Endothelial cell of umbilical vein (primary cell): Measurements from ENCODE around the gene LYRM1. TPM values are rescaled to one million over a fixed set of nuclear protein-coding genes. Genes with fewer than 3 reads are reported as not detected.

Experiments used
- polyA plus RNA-seq, 4 experiments: library from polyadenylated mRNA; depleted of rRNA in 3 of 4; stranded (reverse) in 3 of 4; unstranded in 1 of 4; fragments of >200 nt; gene quantifications; 2 replicates each; pipeline versions ENCODE4 v1.2.1 to v1.2.3, GENCODE V29; 2011 to 2012; ENCODE audit warnings: missing spikeins in 1 of 4
- total RNA-seq: library from RNA; stranded (reverse); gene quantifications from 2 replicates; pipeline ENCODE4 v1.2.3, GENCODE V29; 2021

The LYRM1 gene
- total and polyA plus RNA-seq, 2 donors (not counting 3 experiments of a cell fraction or from before 2014, with no cell fraction given), result 20.4 to 28.4 TPM

Other genes starting within 250 kb of the LYRM1 start
- 0.18 TPM in 1 of 2 replicates, not detected in the other for gene ACSM1, start 203.1 kb upstream of the LYRM1 start, total RNA-seq
- gene ACSM1, start 203.1 kb upstream of the LYRM1 start, polyA plus RNA-seq, result 0.10 and 0.12 TPM in 2 replicates
- 29.0 and 30.7 TPM in 2 replicates for gene THUMPD1, start 159.0 kb upstream of the LYRM1 start, total RNA-seq
- 27.9 and 36.9 TPM in 2 replicates for gene THUMPD1, start 159.0 kb upstream of the LYRM1 start, polyA plus RNA-seq
- gene ACSM3, start 136.8 kb upstream of the LYRM1 start, total RNA-seq, result 10.2 and 37.3 TPM in 2 replicates
- gene ACSM3, start 136.8 kb upstream of the LYRM1 start, polyA plus RNA-seq, result 23.7 and 33.2 TPM in 2 replicates
- gene ERI2, start 94.3 kb upstream of the LYRM1 start, total RNA-seq, result 8.9 and 9.3 TPM in 2 replicates
- 6.6 and 16.1 TPM in 2 replicates for gene ERI2, start 94.3 kb upstream of the LYRM1 start, polyA plus RNA-seq
- 7.4 and 11.5 TPM in 2 replicates for gene REXO5, start 94.2 kb upstream of the LYRM1 start, total RNA-seq
- gene REXO5, start 94.2 kb upstream of the LYRM1 start, polyA plus RNA-seq, result 2.1 and 2.3 TPM in 2 replicates
- gene DCUN1D3, start 413 bp upstream of the LYRM1 start, total RNA-seq, result 35.0 and 39.6 TPM in 2 replicates
- gene DCUN1D3, start 413 bp upstream of the LYRM1 start, polyA plus RNA-seq, result 8.8 and 10.4 TPM in 2 replicates